Trophoblast cell (in vitro differentiated cells and primary cell): ENCODE results near the gene HOMER3.

Experiments used
- DNase-seq, 2 donors: peaks; one replicate each; pipeline ENCODE4 v3.0.0-alpha.2; 2016
- H2AFZ ChIP-seq: 2 replicates; pipeline ENCODE4 v1.6.1; 2013; ENCODE audit warnings: low read length, moderate library complexity, mild to moderate bottlenecking; ENCODE audit not compliant: insufficient read depth, poor library complexity
- H2AK5ac ChIP-seq: 2 replicates; pipeline ENCODE4 v1.6.1; 2013; ENCODE audit warnings: mild to moderate bottlenecking, low read length
- H2BK120ac ChIP-seq: 2 replicates; pipeline ENCODE4 v1.6.1; 2013; ENCODE audit warnings: low read length, mild to moderate bottlenecking, moderate library complexity; ENCODE audit not compliant: insufficient read depth, poor library complexity
- H2BK12ac ChIP-seq: 2 replicates; pipeline ENCODE4 v1.6.1; 2013; ENCODE audit warnings: mild to moderate bottlenecking, low read length, moderate library complexity
- H2BK5ac ChIP-seq: 2 replicates; pipeline ENCODE4 v1.6.1; 2013; ENCODE audit warnings: low read length, low read depth, moderate library complexity, mild to moderate bottlenecking; ENCODE audit not compliant: poor library complexity
- H3K14ac ChIP-seq: 2 replicates; pipeline ENCODE4 v1.6.1; 2013; ENCODE audit warnings: mild to moderate bottlenecking, low read length
- H3K18ac ChIP-seq: 2 replicates; pipeline ENCODE4 v1.6.1; 2013; ENCODE audit warnings: mild to moderate bottlenecking, low read length
- H3K23ac ChIP-seq: 2 replicates; pipeline ENCODE4 v1.6.1; 2013; ENCODE audit warnings: low read length
- H3K27ac ChIP-seq: 2 replicates; pipeline ENCODE4 v1.5.1; 2013; ENCODE audit warnings: low read depth, mild to moderate bottlenecking, inconsistent platforms, low read length, moderate library complexity
- H3K27me3 ChIP-seq: 2 replicates; pipeline ENCODE4 v1.6.1; 2013; ENCODE audit warnings: inconsistent platforms, mild to moderate bottlenecking, low read length, moderate library complexity; ENCODE audit not compliant: insufficient read depth
- H3K36me3 ChIP-seq, 2 experiments: 1 replicate in 1 of 2; 2 replicates in 1 of 2; pipeline ENCODE4 v1.6.1; 2013; ENCODE audit warnings: low read length in 2 of 2, mild to moderate bottlenecking in 2 of 2, moderate library complexity in 1 of 2; ENCODE audit not compliant: insufficient read depth in 2 of 2, control insufficient read depth in 1 of 2
- H3K4ac ChIP-seq: 2 replicates; pipeline ENCODE4 v1.6.1; 2013; ENCODE audit warnings: low read depth, mild to moderate bottlenecking, low read length, moderate library complexity
- H3K4me1 ChIP-seq, 2 experiments: 1 replicate in 1 of 2; 2 replicates in 1 of 2; pipeline ENCODE4 v1.6.1; 2013; ENCODE audit warnings: low read length in 2 of 2, mild to moderate bottlenecking in 2 of 2, moderate library complexity in 1 of 2; ENCODE audit not compliant: insufficient read depth in 2 of 2, control insufficient read depth in 1 of 2
- H3K4me2 ChIP-seq: 2 replicates; pipeline ENCODE4 v1.6.1; 2013; ENCODE audit warnings: inconsistent platforms, mild to moderate bottlenecking, low read length, moderate library complexity
- H3K4me3 ChIP-seq: 2 replicates; pipeline ENCODE4 v1.5.1; 2013; ENCODE audit warnings: mild to moderate bottlenecking, low read depth, low read length, inconsistent platforms
- H3K79me1 ChIP-seq: one replicate; pipeline ENCODE4 v1.6.1; 2013; ENCODE audit warnings: low read length
- H3K79me2 ChIP-seq: 2 replicates; pipeline ENCODE4 v1.6.1; 2013; ENCODE audit warnings: low read length, mild to moderate bottlenecking; ENCODE audit not compliant: control insufficient read depth, insufficient read depth, poor library complexity
- H3K9ac ChIP-seq: 2 replicates; pipeline ENCODE4 v1.6.1; 2013; ENCODE audit warnings: mild to moderate bottlenecking, low read length
- H3K9me3 ChIP-seq: 2 replicates; pipeline ENCODE4 v1.6.1; 2013; ENCODE audit warnings: low read depth, mild to moderate bottlenecking, control low read depth, inconsistent platforms, low read length; ENCODE audit not compliant: insufficient read depth
- H4K12ac ChIP-seq: 2 replicates; pipeline ENCODE4 v1.6.1; 2013; ENCODE audit warnings: low read depth, mild to moderate bottlenecking, low read length, moderate library complexity
- H4K8ac ChIP-seq: 2 replicates; pipeline ENCODE4 v1.6.1; 2013; ENCODE audit warnings: low read depth, mild to moderate bottlenecking, low read length, moderate library complexity
- H4K91ac ChIP-seq: one replicate; pipeline ENCODE4 v1.6.1; 2013; ENCODE audit warnings: low read depth, mild to moderate bottlenecking, low read length, moderate library complexity
- WGBS: extraction: QIAGEN DNeasy Blood & Tissue Kit; methylation state at CpG from one replicate; pipeline ENCODE4 v1.1.7; 2013; ENCODE audit warnings: missing lambda C conversion rate; ENCODE audit not compliant: insufficient read length, insufficient coverage; ENCODE audit errors: extremely low coverage; 5-methylcytosine and 5-hydroxymethylcytosine counted together

The HOMER3 gene

DNA sequence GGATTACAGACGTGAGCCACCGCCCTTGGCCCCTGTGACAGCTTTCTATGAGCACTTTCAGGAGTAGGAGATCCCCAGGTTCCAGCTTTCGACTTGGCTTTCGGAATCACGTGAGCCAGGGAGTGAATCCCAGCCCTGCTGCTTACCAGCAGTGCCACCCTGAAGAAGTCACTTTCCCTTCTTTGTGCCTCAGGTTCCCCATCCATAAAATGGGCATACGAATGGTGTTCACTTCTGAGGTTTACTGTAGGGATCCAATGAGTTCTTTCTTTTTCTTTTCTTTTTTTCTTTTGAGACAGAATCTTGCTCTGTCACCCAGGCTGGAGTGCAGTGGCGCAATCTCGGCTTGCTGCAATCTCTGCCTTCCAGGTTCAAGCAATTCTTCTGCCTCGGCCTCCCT, 4.3 kb upstream of the HOMER3 start:
- Histone ChIP-seq H3K79me2 (peaks cover 6% of the 10 kb centered on the region), H3K4me1 (peaks cover 0 to 1% of the 10 kb centered on the region in 2 experiments), H2AK5ac (no peak overlapping the region), H2BK5ac (no peak overlapping the region), H3K18ac (no peak overlapping the region), H2BK12ac (no peak overlapping the region), H2BK120ac (no peak overlapping the region), H3K9me3 (no peaks in the 10 kb centered on the region), H3K4ac (no peak overlapping the region), H3K9ac (no peak overlapping the region), H4K91ac (no peak overlapping the region), H4K12ac (no peak overlapping the region), H3K23ac (no peak overlapping the region), H3K36me3 (no peaks in the 10 kb centered on the region), H4K8ac (no peak overlapping the region), H3K79me1 (peaks cover 8% of the 10 kb centered on the region), H3K27me3 (no peaks in the 10 kb centered on the region), H3K4me2 (no peak overlapping the region), H2AFZ (no peak overlapping the region), H3K4me3 (no peak overlapping the region), H3K14ac (no peak overlapping the region), H3K27ac (no peak overlapping the region)
- DNase-seq: no peak
- no CpG with 5 or more reads among the region's 9 CpGs for WGBS

GRCh38 chr19:18943465-18943864, 2.4 kb upstream of the HOMER3 start:
- Histone ChIP-seq H3K4ac (no peak overlapping the region), H3K27ac (no peak overlapping the region), H3K9ac (no peak overlapping the region), H3K14ac (no peak overlapping the region), H3K4me2 (no peak overlapping the region), H4K91ac (no peak overlapping the region), H3K18ac (no peak overlapping the region), H3K9me3 (no peaks in the 10 kb centered on the region), H3K79me1 (peaks cover 10% of the 10 kb centered on the region), H4K8ac (no peak overlapping the region), H3K79me2 (peaks cover 9% of the 10 kb centered on the region), H2BK120ac (no peak overlapping the region), H3K23ac (no peak overlapping the region), H3K4me3 (no peak overlapping the region), H4K12ac (no peak overlapping the region), H2AK5ac (no peak overlapping the region), H2BK5ac (no peak overlapping the region), H2BK12ac (no peak overlapping the region), H3K36me3 (peaks cover 5% of the 10 kb centered on the region in 2 experiments), H2AFZ (no peak overlapping the region), H3K4me1 (peaks cover 0 to 8% of the 10 kb centered on the region in 2 experiments), H3K27me3 (no peaks in the 10 kb centered on the region)
- DNase-seq: no peak
- WGBS: no CpG with 5 or more reads among the region's 4 CpGs

- no peak overlapping the region for H2BK12ac ChIP-seq
- no peak overlapping the region for H3K18ac ChIP-seq
- H3K36me3 ChIP-seq: peaks cover 11% of the 10 kb centered on the region in 2 experiments
- H3K9me3 ChIP-seq: no peaks in the 10 kb centered on the region
- DNase-seq: no peak
- H4K12ac ChIP-seq: no peak overlapping the region
- no peak overlapping the region for H2AK5ac ChIP-seq
- H4K91ac ChIP-seq: no peak overlapping the region
- H3K4me2 ChIP-seq: no peak overlapping the region
- no peak overlapping the region for H4K8ac ChIP-seq
- H3K9ac ChIP-seq: no peak overlapping the region
- no peak overlapping the region for H3K4ac ChIP-seq
- no CpG with 5 or more reads among the region's 6 CpGs for WGBS
- H3K27ac ChIP-seq: no peak overlapping the region
- H2AFZ ChIP-seq: no peak overlapping the region
- H3K23ac ChIP-seq: no peak overlapping the region
- peaks cover 0 to 8% of the 10 kb centered on the region in 2 experiments for H3K4me1 ChIP-seq
- no peaks in the 10 kb centered on the region for H3K27me3 ChIP-seq
- H2BK5ac ChIP-seq: no peak overlapping the region
- H3K14ac ChIP-seq: no peak overlapping the region
- no peak overlapping the region for H2BK120ac ChIP-seq
- peaks cover 9% of the 10 kb centered on the region for H3K79me2 ChIP-seq
- H3K79me1 ChIP-seq: peaks cover 10% of the 10 kb centered on the region
- H3K4me3 ChIP-seq: no peak overlapping the region
Measured at GRCh38 chr19:18942692-18943091, 1.7 kb upstream of the HOMER3 start.

- H4K12ac ChIP-seq: no peak overlapping the region
- peak overlapping the region; percentile 55 for H3K4me2 ChIP-seq
- no CpG with 5 or more reads among the region's 18 CpGs for WGBS
- H2BK120ac ChIP-seq: no peak overlapping the region
- H3K79me2 ChIP-seq: peaks cover 9% of the 10 kb centered on the region
- no peak overlapping the region for H4K91ac ChIP-seq
- H3K9ac ChIP-seq: no peak overlapping the region
- H2AFZ ChIP-seq: no peak overlapping the region
- no peak overlapping the region for H3K23ac ChIP-seq
- DNase-seq: no peak
- no peaks in the 10 kb centered on the region for H3K9me3 ChIP-seq
- peaks cover 13 to 15% of the 10 kb centered on the region in 2 experiments for H3K36me3 ChIP-seq
- no peak overlapping the region for H3K27ac ChIP-seq
- peaks cover 10% of the 10 kb centered on the region for H3K79me1 ChIP-seq
- peaks cover 0 to 8% of the 10 kb centered on the region in 2 experiments for H3K4me1 ChIP-seq
- H2BK5ac ChIP-seq: no peak overlapping the region
- no peak overlapping the region for H3K4ac ChIP-seq
- peak overlapping the region; percentile 35 for H3K4me3 ChIP-seq
- peak overlapping the region; percentile 32 for H2BK12ac ChIP-seq
- no peak overlapping the region for H4K8ac ChIP-seq
- no peak overlapping the region for H3K14ac ChIP-seq
- peak overlapping the region; percentile 71 for H2AK5ac ChIP-seq
- no peak overlapping the region for H3K18ac ChIP-seq
- no peaks in the 10 kb centered on the region for H3K27me3 ChIP-seq
Measured at GRCh38 chr19:18941628-18942354, 774 bp upstream of the HOMER3 start.
